IMR-90 (cell line): Measurements from ENCODE around the gene ADAMTS17.

ENCODE experiments used
- CEBPB ChIP-seq: IDR thresholded peaks from 2 replicates; pipeline ENCODE4 v1.6.1; 2012; ENCODE audit warnings: low read depth, low read length, improper control_type of control experiment
- FOS ChIP-seq: fragments of 150-350 bp; IDR thresholded peaks from 2 replicates; pipeline ENCODE4 v1.6.1; 2016; ENCODE audit warnings: low read depth, low read length
- RFX5 ChIP-seq: IDR thresholded peaks from 2 replicates; pipeline ENCODE4 v1.8.0; 2012; ENCODE audit warnings: low read depth, mild to moderate bottlenecking, low read length, moderate library complexity
- TF ChIP-seq, protein P1 (sequence below): conservative IDR thresholded peaks from 2 replicates; pipeline ENCODE4 v1.5.1; 2012; ENCODE audit warnings: mild to moderate bottlenecking, low read depth, low read length, improper control_type of control experiment

DNA sequence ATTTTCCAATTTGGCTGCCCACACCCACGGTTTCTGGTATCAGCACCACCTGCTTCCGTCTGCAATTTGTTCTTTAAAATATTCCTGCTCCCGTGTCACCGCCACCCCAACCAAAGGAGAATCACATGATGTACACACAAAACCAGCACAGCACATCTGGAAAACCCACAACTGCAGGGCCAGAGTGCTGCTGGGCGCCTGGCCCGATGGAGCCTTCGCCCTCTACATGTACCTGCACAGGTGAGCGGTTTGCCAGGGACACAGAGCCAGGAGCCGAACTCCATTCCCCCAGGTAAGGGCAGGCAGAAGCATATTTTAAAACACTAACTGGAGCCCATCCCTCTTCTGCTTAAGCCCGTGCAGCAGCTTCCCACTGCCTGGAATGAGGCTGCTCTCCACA is 75.6 kb downstream of the ADAMTS17 start:
- TF ChIP-seq, protein P1, sequence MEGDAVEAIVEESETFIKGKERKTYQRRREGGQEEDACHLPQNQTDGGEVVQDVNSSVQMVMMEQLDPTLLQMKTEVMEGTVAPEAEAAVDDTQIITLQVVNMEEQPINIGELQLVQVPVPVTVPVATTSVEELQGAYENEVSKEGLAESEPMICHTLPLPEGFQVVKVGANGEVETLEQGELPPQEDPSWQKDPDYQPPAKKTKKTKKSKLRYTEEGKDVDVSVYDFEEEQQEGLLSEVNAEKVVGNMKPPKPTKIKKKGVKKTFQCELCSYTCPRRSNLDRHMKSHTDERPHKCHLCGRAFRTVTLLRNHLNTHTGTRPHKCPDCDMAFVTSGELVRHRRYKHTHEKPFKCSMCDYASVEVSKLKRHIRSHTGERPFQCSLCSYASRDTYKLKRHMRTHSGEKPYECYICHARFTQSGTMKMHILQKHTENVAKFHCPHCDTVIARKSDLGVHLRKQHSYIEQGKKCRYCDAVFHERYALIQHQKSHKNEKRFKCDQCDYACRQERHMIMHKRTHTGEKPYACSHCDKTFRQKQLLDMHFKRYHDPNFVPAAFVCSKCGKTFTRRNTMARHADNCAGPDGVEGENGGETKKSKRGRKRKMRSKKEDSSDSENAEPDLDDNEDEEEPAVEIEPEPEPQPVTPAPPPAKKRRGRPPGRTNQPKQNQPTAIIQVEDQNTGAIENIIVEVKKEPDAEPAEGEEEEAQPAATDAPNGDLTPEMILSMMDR = no peak
- TF ChIP-seq RFX5 (no peak), CEBPB (no peak), FOS (no peak)
